RWPE2 (cell line): ENCODE results near the gene INO80C.
A peak's percentile ranks its signal among the peaks of the same experiment; 100 is the strongest.
"Not testable (repeated sequence)": the region's sequence is repeated elsewhere in the genome, so short reads cannot be mapped to it uniquely, and the experiment has no call there.

Source experiments
- ATAC-seq: fragments of 200-7000 bp; cut with Tn5 transposase; 3 replicates; pipeline ENCODE4 v1.9.1; 2021; ENCODE audit warnings: low read depth
- DNase-seq: peaks from one replicate; pipeline ENCODE4 v3.0.0-alpha.2; 2020; ENCODE audit warnings: low spot score
- H3K27ac ChIP-seq: fragments of 450-650 bp; 2 replicates; pipeline ENCODE4 v1.5.1; 2017; ENCODE audit warnings: mild to moderate bottlenecking; ENCODE audit not compliant: poor library complexity, severe bottlenecking
- H3K27me3 ChIP-seq: fragments of 250-450 bp; sonication (Bioruptor Pico); 2 replicates; pipeline ENCODE4 v1.5.1; 2021; ENCODE audit warnings: mild to moderate bottlenecking, moderate library complexity; ENCODE audit not compliant: insufficient read depth, poor library complexity, severe bottlenecking
- H3K36me3 ChIP-seq: fragments of 250-450 bp; sonication (Bioruptor Pico); 2 replicates; pipeline ENCODE4 v1.5.1; 2020; ENCODE audit warnings: low read depth, mild to moderate bottlenecking, moderate library complexity
- H3K4me1 ChIP-seq: fragments of 250-450 bp; sonication (Bioruptor Pico); 2 replicates; pipeline ENCODE4 v1.5.1; 2021; ENCODE audit warnings: mild to moderate bottlenecking, moderate library complexity; ENCODE audit not compliant: insufficient read depth, poor library complexity, severe bottlenecking
- H3K4me3 ChIP-seq: fragments of 250-450 bp; sonication (Bioruptor Pico); 2 replicates; pipeline ENCODE4 v1.5.1; 2021; ENCODE audit warnings: mild to moderate bottlenecking, moderate library complexity; ENCODE audit not compliant: severe bottlenecking
- H3K9me3 ChIP-seq: fragments of 250-450 bp; sonication (Bioruptor Pico); 2 replicates; pipeline ENCODE4 v1.5.1; 2021; ENCODE audit warnings: mild to moderate bottlenecking, moderate library complexity; ENCODE audit not compliant: severe bottlenecking
- TF ChIP-seq, protein P1 (sequence below): fragments of 450-650 bp; IDR thresholded peaks from one replicate; pipeline ENCODE4 v1.5.1; 2017; ENCODE audit warnings: mild to moderate bottlenecking, moderate library complexity; ENCODE audit not compliant: poor library complexity, severe bottlenecking

INO80C gene

DNA sequence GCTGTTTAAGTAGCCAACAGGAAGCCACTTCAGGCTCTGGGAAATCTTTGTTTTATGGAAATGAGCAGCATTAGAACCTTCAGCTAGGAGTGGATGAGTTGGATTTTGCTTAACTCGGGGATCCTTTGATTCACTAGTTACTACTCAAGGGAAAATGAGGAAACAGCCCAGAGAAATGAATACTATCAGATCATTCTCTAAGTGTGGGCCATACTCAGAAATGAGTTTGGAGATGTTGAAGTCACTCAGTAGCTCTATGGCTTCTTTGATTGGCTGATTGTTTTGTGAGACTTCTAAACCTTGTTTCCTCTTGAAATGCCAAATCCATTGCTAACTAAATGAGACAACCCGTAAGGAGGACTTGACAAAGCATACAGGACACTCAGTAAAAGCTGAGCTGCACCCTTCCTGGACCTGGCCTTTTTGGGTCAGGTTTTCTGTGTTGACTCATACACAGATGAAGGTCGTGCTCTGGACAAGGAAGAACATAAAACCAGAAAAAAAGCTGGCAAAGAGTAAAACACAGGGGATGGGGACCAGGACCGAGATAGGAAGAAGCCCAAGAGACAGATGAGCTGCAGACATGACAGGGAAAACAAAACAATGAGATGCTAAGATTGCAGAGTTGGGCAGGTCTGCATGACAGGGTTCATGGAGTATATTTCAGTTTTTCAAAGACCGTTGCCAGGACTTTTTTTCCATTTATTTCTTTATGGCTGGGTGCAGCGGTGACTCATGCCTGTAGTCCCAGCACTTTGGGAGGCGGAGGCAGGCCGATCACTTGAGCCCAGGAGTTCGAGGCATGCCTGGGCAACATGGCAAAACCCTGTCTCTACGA lies 41.6 kb downstream of the INO80C start:
- Histone ChIP-seq H3K27me3 (no peaks in the 10 kb centered on the region), H3K9me3 (no peaks in the 10 kb centered on the region), H3K4me1 (peaks cover 53% of the 10 kb centered on the region), H3K27ac (peak overlapping the region; percentile 98), H3K36me3 (no peaks in the 10 kb centered on the region), H3K4me3 (no peak overlapping the region)
- TF ChIP-seq, protein P1, sequence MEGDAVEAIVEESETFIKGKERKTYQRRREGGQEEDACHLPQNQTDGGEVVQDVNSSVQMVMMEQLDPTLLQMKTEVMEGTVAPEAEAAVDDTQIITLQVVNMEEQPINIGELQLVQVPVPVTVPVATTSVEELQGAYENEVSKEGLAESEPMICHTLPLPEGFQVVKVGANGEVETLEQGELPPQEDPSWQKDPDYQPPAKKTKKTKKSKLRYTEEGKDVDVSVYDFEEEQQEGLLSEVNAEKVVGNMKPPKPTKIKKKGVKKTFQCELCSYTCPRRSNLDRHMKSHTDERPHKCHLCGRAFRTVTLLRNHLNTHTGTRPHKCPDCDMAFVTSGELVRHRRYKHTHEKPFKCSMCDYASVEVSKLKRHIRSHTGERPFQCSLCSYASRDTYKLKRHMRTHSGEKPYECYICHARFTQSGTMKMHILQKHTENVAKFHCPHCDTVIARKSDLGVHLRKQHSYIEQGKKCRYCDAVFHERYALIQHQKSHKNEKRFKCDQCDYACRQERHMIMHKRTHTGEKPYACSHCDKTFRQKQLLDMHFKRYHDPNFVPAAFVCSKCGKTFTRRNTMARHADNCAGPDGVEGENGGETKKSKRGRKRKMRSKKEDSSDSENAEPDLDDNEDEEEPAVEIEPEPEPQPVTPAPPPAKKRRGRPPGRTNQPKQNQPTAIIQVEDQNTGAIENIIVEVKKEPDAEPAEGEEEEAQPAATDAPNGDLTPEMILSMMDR, result no peak
- no peak for DNase-seq
- peak; percentile 43 for ATAC-seq

DNA sequence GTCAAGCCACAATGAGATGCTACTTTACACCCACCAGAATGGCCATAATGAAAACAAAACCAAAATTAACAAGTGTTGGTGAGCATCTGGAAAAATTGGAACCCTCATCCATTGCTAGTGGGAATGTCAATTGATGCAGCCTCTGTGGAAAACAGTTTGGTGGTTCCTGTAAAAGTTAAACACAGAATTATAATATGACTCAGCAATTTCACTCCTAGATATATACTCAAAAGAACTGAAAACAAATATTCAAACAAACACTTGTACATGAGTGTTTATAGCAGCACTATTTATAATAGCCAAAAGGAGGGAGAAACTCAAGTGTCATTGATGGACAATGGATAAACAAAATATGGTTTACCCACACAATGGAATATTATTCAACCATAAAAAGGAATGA lies 43.0 kb downstream of the INO80C start:
- DNase-seq (no peak), ATAC-seq (no peak)
- peak overlapping the region; percentile 98 for H3K27ac ChIP-seq
- peaks cover 41% of the 10 kb centered on the region for H3K4me1 ChIP-seq
- no peaks in the 10 kb centered on the region for H3K36me3 ChIP-seq
- H3K9me3 ChIP-seq, result no peaks in the 10 kb centered on the region
- no peak overlapping the region for H3K4me3 ChIP-seq
- TF ChIP-seq, protein P1, result no peak
- H3K27me3 ChIP-seq, result no peaks in the 10 kb centered on the region

DNA sequence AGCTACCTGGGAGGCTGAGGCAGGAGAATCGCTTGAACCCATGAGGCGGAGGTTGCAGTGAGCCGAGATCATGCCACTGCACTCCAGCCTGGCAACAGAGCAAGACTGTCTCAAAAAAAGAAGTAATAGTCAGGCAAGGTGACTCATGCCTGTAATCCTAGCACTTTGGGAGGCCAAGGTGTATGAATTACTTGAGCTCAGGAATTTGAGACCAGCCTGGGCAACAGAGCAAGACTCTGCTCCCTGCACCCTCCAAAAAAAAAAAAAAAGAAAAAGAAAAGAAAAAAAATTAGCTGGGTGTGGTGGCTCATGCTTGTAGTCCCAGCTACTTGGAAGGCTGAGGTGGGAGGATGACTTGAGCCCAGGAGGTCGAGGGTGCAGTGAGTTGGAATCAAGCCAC lies 44.7 kb downstream of the INO80C start:
- not testable (repeated sequence) for H3K27me3 ChIP-seq, H3K9me3 ChIP-seq, H3K4me3 ChIP-seq, DNase-seq, ATAC-seq, H3K36me3 ChIP-seq
- Histone ChIP-seq H3K27ac (peak overlapping the region; percentile 19), H3K4me1 (peaks cover 27% of the 10 kb centered on the region)

DNA sequence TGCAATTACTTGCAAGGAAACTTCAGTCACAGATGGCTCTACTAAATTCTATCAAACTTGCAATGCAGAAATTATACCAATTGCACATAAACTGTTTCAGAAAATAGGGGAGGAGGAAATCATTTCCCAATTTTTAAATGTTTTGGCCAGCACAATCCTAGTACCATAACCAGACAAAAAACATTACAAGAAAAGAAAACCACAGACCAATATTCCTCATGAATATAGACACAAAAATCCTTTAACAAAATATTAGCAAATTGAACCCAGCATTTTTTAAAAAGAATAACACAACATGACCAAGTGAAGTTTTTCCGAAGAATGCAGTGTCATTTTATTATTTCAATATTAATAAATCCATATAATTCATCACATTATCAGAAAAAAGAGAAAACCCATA lies 45.8 kb downstream of the INO80C start:
- H3K9me3 ChIP-seq, result no peaks in the 10 kb centered on the region
- peaks cover 18% of the 10 kb centered on the region for H3K4me1 ChIP-seq
- no peak for DNase-seq
- no peak overlapping the region for H3K27ac ChIP-seq
- no peaks in the 10 kb centered on the region for H3K36me3 ChIP-seq
- TF ChIP-seq, protein P1, result no peak
- no peak overlapping the region for H3K4me3 ChIP-seq
- no peak for ATAC-seq
- H3K27me3 ChIP-seq, result no peaks in the 10 kb centered on the region

DNA sequence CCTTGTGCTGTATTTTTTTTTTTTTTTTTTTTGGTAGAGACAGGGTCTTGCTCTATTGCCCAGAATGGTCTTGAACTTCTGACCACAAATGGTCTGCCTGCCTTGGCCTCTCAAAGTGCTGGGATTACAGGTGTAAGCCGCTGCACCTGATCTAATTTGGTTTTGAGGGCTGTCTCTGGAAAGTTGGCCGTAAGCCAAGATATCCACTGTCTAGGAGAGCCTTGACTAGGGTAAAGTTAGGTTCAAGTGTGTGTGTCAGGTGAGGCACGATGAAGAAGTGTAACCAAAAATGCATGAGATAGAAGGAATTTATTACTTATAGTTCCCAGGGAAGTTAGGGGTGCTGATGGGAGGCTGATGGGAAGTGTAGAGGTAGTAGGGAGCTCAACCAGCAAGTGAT lies 46.7 kb downstream of the INO80C start:
- TF ChIP-seq, protein P1, result no peak
- ATAC-seq (no peak), DNase-seq (no peak)
- no peak overlapping the region for H3K27ac ChIP-seq
- H3K9me3 ChIP-seq, result no peaks in the 10 kb centered on the region
- H3K4me1 ChIP-seq, result peaks cover 9% of the 10 kb centered on the region
- H3K36me3 ChIP-seq, result no peaks in the 10 kb centered on the region
- H3K4me3 ChIP-seq, result no peak overlapping the region
- no peaks in the 10 kb centered on the region for H3K27me3 ChIP-seq
